ENCODE measurements around the gene HPS5. TPM values are rescaled to one million over a fixed set of nuclear protein-coding genes. Genes with fewer than 3 reads are reported as not detected.

The HPS5 gene
- total RNA-seq, 1 donor from 2014 or later = 19.0 TPM

DNA sequence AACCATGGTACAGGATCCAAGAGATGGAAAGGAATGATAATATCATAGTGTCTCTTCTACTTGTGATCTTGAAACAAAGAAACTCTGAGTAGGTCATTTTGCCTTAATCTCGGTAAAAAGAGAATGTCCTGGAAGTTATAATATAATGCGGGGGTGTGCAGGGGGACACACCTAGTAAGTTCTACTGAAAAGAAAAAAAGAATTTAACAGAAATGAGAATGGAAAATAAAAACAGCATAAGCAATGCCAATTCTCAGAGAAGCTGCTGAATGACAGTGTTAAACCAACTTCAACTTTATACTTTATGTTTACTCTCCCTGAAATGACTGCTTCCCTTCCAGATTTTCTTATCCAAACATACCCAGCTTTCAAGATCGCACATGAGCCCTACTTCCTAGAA, 2.0 kb downstream of the HPS5 start:
- no peak for DNase-seq (ENCODE audit: low read depth in 2 of 2)

DNA sequence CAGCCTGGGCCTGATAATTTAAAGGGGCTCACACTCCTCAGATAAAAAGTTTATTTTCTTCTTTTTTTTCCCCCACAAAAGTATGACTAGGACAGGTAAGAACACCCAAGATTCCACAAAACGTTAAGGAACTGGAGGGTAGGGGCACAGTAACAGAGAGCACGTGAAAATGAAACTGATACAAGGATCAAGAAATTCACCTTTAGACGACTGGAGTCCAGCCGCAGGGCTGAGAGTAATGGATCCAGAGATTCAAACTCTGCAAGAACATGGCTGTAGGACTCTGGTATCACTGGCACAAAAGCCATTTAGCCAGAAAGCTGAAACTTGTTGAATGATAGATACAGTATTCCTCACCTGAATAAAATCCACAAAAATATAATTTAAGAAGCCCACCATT, 4.4 kb downstream of the HPS5 start:
- DNase-seq (ENCODE audit: low read depth in 2 of 2) = no peak

DNA sequence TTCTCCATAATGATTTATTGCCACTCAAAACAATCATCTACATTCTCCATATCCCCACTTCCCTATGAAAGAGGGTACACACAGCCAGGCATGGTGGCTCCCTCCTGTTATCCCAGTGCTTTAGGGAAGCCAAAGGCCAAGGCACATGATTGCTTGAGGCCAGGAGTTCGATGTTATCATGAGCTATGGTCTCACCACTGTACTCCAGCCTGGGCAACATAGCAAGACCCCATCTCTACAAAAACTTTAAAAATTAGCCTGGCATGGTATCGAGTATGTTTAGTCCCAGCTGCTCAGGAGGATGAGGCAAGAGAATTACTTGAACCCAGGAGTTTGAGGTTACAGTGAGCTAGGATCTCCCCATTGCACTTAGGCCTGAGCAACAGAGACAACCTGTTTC, 6.0 kb downstream of the HPS5 start:
- no peak for DNase-seq (ENCODE audit: low read depth in 2 of 2)

GRCh38 chr11:18314784-18315523, 7.0 kb downstream of the HPS5 start:
- DNase-seq (ENCODE audit: low read depth in 2 of 2) = no peak

- no peak for DNase-seq (ENCODE audit: low read depth in 2 of 2)
Measured at GRCh38 chr11:18313965-18314763, 7.8 kb downstream of the HPS5 start.

DNA sequence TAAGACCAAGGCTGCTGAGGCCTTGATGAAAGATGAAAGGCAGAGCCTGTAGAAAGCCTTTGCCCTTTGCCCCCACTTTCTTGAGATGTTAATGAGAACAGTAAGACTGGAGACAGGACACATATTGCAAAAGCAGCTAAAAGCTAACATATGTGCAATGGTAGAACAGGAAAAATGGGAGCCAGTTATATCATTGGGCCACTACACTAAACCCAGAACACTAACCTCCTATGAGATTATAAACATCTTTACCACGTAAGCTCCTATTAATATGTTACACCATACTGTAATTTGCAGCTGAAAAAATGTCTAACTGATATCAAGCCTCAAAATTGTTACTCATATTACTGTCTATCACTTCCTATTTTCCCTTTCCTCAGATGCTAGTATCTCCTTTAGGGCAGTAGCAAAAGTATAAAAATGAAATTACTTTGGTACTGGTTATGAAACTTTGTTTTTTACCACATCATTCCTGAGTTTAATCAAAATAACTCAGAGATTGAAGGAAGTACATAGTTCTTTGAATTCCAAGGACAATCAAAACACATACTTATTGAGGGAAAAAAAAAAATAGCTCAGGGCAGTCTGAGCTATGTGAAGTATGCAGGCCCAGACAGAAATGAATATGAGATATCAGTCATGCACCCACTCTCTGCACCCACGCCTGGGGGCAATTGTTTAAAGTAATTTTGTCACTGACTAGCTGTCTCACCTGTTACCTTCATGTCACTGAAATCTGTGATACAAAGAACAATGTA, 9.1 kb downstream of the HPS5 start:
- DNase-seq (ENCODE audit: low read depth in 2 of 2) = peak in 1 of 2 donors; percentile 10

- peak in 1 of 2 donors; percentile 15 for DNase-seq (ENCODE audit: low read depth in 2 of 2)
Measured at GRCh38 chr11:18312012-18312411, 9.9 kb downstream of the HPS5 start.

DNA sequence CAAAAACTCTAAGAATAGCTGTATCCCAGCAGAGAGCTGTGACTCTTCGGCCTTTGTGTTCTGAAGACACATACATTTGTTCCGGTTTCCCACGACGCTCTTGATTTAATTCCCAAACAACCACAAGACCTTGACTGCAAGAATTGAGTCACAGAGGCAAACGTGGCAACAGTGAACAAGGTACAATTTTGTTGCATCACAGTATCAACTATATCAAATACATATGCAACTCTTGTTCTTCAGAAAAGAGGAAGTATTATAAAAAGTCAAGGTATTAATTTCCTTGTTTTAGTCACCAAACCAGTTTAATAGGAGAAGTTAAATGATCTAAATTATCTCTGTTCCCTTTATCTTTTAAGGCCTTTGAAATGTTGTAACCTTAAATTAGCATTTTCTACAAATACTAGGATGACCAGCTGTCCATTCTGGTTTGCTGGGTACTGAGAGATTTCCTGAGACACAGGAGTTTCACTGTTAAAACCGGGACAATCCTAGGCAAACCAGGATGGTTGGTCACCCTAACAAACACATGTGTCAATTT, 11.1 kb downstream of the HPS5 start:
- DNase-seq (ENCODE audit: low read depth in 2 of 2) = no peak

- DNase-seq (ENCODE audit: low read depth in 2 of 2) = no peak
Measured at GRCh38 chr11:18309691-18310090, 12.2 kb downstream of the HPS5 start.

- DNase-seq (ENCODE audit: low read depth in 2 of 2) = no peak
Measured at GRCh38 chr11:18308242-18308641, 13.7 kb downstream of the HPS5 start.

GRCh38 chr11:18307461-18308139, 14.3 kb downstream of the HPS5 start:
- no peak for DNase-seq (ENCODE audit: low read depth in 2 of 2)

DNA sequence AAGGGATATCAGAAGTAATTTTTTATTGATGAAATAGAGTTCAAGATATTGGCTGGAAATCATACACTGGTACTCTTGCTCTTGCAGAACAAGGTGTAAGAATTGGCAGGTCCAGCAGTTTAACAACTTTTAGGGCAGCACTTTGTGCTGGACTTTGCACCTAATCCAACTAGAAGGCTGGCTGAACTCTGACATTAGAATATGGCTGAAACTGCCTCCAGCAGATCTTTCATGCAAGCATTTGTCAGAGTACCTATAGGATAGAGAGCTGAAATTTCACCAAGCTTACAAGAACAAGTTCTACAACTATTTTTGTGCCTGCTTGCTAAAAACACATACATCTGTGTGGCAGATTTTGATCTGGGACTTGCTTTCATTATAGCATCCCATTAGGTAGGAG, 17.2 kb downstream of the HPS5 start:
- DNase-seq (ENCODE audit: low read depth in 2 of 2) = no peak

DNA sequence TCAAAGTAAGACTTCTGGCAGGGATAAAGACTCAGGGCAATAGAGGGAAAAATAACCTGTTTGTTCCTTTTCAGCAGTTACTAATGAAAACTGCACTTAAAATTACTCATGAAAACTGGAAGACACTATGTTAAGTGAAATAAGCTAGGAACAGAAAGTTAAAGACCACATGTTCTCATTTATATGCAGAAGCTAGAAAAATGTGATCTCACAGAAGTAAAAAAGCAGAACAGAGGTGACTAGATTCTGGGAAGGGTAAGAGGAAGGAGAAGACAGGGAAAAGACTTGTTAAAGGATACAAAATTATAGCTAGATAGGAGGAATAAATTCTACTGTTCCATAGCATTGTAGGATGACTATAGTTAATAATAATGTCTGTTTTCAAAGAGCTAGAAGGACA, 22.2 kb downstream of the HPS5 start:
- no peak for DNase-seq (ENCODE audit: low read depth in 2 of 2)

- DNase-seq (ENCODE audit: low read depth in 2 of 2) = no peak
Measured at GRCh38 chr11:18295316-18295715, 26.6 kb downstream of the HPS5 start.

- DNase-seq (ENCODE audit: low read depth in 2 of 2) = no peak
Measured at GRCh38 chr11:18294862-18295261, 27.1 kb downstream of the HPS5 start.

DNA sequence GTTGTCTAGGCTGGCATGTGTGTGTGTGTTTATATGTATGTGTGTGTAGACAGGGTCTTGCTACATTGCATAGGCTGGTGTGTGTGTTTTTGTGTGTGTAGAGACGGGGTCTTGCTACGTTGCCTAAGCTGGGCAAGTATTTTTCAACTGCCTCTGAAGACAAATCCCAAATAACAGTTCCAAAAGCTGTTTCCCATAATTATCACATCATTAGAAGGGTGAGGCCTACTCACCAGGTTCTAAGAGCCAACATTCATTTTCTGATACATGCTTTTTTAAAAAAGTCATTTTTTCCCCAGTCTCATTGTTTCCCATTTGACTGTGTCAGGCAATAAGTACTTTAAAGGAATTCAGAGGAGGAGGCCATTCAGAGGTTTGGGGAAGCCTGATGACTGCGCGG, 33.0 kb downstream of the HPS5 start:
- DNase-seq (ENCODE audit: low read depth in 2 of 2) = no peak

- DNase-seq (ENCODE audit: low read depth in 2 of 2) = no peak
Measured at GRCh38 chr11:18285841-18286240, 36.1 kb downstream of the HPS5 start.

GRCh38 chr11:18282626-18283025, 39.3 kb downstream of the HPS5 start:
- DNase-seq (ENCODE audit: low read depth in 2 of 2) = no peak

GRCh38 chr11:18280438-18281045, 41.4 kb downstream of the HPS5 start:
- no peak for DNase-seq (ENCODE audit: low read depth in 2 of 2)

GRCh38 chr11:18277565-18278271, 44.2 kb downstream of the HPS5 start:
- no peak for DNase-seq (ENCODE audit: low read depth in 2 of 2)
